ENCODE measurements around the gene SSBP3. TPM values are rescaled to one million over a fixed set of nuclear protein-coding genes. Genes with fewer than 3 reads are reported as not detected.
"Not testable (repeated sequence)": the region's sequence is repeated elsewhere in the genome, so short reads cannot be mapped to it uniquely, and the experiment has no call there.

The SSBP3 gene
- polyA plus RNA-seq, 1 experiment = 34.3 TPM

- Histone ChIP-seq H3K9me3 (ENCODE audit: control insufficient read depth, insufficient read depth, low read length) (no peaks in the 10 kb centered on the region; the same call in 1 of the 2 replicates), H3K27ac (ENCODE audit: low read depth, low read length) (peak overlapping the region; percentile 11), H3K4me3 (ENCODE audit: low read depth, low read length) (no peak overlapping the region), H3K27me3 (ENCODE audit: control insufficient read depth, insufficient read depth, low read length) (no peaks in the 10 kb centered on the region)
- no peak for TF ChIP-seq CTCF (IDR thresholded peaks at IDR 0.05; ENCODE audit: low read depth, low read length)
- ChIA-PET POLR2A (no interaction called here), CTCF (no interaction called here)
- DNase-seq (ENCODE audit: low read depth, low spot score) = no peak
Measured at GRCh38 chr1:54237586-54237985, 168.6 kb downstream of the SSBP3 start.

GRCh38 chr1:54234284-54234683 lies 171.9 kb downstream of the SSBP3 start:
- H3K9me3 ChIP-seq (ENCODE audit: control insufficient read depth, insufficient read depth, low read length) = no peaks in the 10 kb centered on the region; the same call in 1 of the 2 replicates
- no peak for DNase-seq (ENCODE audit: low read depth, low spot score)
- H3K27me3 ChIP-seq (ENCODE audit: control insufficient read depth, insufficient read depth, low read length) = no peaks in the 10 kb centered on the region
- no peak overlapping the region for H3K27ac ChIP-seq (ENCODE audit: low read depth, low read length)
- TF ChIP-seq CTCF (IDR thresholded peaks at IDR 0.05; ENCODE audit: low read depth, low read length) = no peak
- POLR2A ChIA-PET = no interaction called here
- H3K4me3 ChIP-seq (ENCODE audit: low read depth, low read length) = no peak overlapping the region
- CTCF ChIA-PET = interaction anchor here (1.0 kb wide), 1 partner anchor 255 kb away, joined by 4 read pairs; no protein-coding TSS in a partner anchor

- H3K27ac ChIP-seq (ENCODE audit: low read depth, low read length); H3K4me3 ChIP-seq (ENCODE audit: low read depth, low read length); CTCF ChIA-PET; H3K9me3 ChIP-seq (ENCODE audit: control insufficient read depth, insufficient read depth, low read length); H3K27me3 ChIP-seq (ENCODE audit: control insufficient read depth, insufficient read depth, low read length); DNase-seq (ENCODE audit: low read depth, low spot score); POLR2A ChIA-PET: not testable (repeated sequence)
Measured at GRCh38 chr1:54233196-54233595, 173.0 kb downstream of the SSBP3 start.

- no peak for TF ChIP-seq CTCF (IDR thresholded peaks at IDR 0.05; ENCODE audit: low read depth, low read length)
- ChIA-PET CTCF (no interaction called here), POLR2A (no interaction called here)
- Histone ChIP-seq H3K4me3 (ENCODE audit: low read depth, low read length) (no peak overlapping the region), H3K9me3 (ENCODE audit: control insufficient read depth, insufficient read depth, low read length) (no peaks in the 10 kb centered on the region; the same call in 1 of the 2 replicates), H3K27me3 (ENCODE audit: control insufficient read depth, insufficient read depth, low read length) (no peaks in the 10 kb centered on the region), H3K27ac (ENCODE audit: low read depth, low read length) (no peak overlapping the region)
- DNase-seq (ENCODE audit: low read depth, low spot score) = no peak
Measured at GRCh38 chr1:54230507-54231339, 175.5 kb downstream of the SSBP3 start.

- TF ChIP-seq CTCF (IDR thresholded peaks at IDR 0.05; ENCODE audit: low read depth, low read length) = no peak
- Histone ChIP-seq H3K4me3 (ENCODE audit: low read depth, low read length) (no peak overlapping the region), H3K27ac (ENCODE audit: low read depth, low read length) (peak overlapping the region; percentile 65), H3K27me3 (ENCODE audit: control insufficient read depth, insufficient read depth, low read length) (no peaks in the 10 kb centered on the region), H3K9me3 (ENCODE audit: control insufficient read depth, insufficient read depth, low read length) (no peaks in the 10 kb centered on the region; the same call in 1 of the 2 replicates)
- ChIA-PET CTCF (no interaction called here), POLR2A (interaction anchor here (1.1 to 1.7 kb wide), 2 partner anchors 9 to 260 kb away, joined by 4 to 5 read pairs; no protein-coding TSS in a partner anchor)
- no peak for DNase-seq (ENCODE audit: low read depth, low spot score)
Measured at GRCh38 chr1:54229281-54229891, 176.8 kb downstream of the SSBP3 start.
